Subcutaneous abdominal adipose tissue (tissue), 5 donors: ENCODE measurements around the gene GUCD1.

Source experiments
- H3K27ac ChIP-seq: one replicate; pipeline ENCODE4 v1.7.0; 2013; ENCODE audit warnings: low read depth, mild to moderate bottlenecking, inconsistent platforms, low read length, moderate library complexity
- H3K27me3 ChIP-seq, 5 donors: one replicate each; pipeline ENCODE4 v1.7.0; 2013; ENCODE audit warnings: low read length in 5 of 5, inconsistent platforms in 1 of 5; ENCODE audit not compliant: control insufficient read depth in 5 of 5, insufficient read depth in 4 of 5
- H3K36me3 ChIP-seq, 5 donors: one replicate each; pipeline ENCODE4 v1.7.0; 2013; ENCODE audit warnings: low read length in 5 of 5; ENCODE audit not compliant: control insufficient read depth in 5 of 5, insufficient read depth in 5 of 5
- H3K4me1 ChIP-seq, 5 donors: one replicate each; pipeline ENCODE4 v1.7.0; 2013; ENCODE audit warnings: low read length in 5 of 5, mild to moderate bottlenecking in 3 of 5, moderate library complexity in 1 of 5; ENCODE audit not compliant: control insufficient read depth in 5 of 5, insufficient read depth in 5 of 5
- H3K4me3 ChIP-seq, 5 donors: one replicate each; pipeline ENCODE4 v1.7.0; 2013; ENCODE audit warnings: low read length in 5 of 5, low read depth in 1 of 5
- H3K9ac ChIP-seq, 5 donors: one replicate each; pipeline ENCODE4 v1.7.0; 2013; ENCODE audit warnings: low read length in 5 of 5, mild to moderate bottlenecking in 4 of 5, moderate library complexity in 3 of 5
- H3K9me3 ChIP-seq, 5 donors: one replicate each; pipeline ENCODE4 v1.7.0; 2013; ENCODE audit warnings: low read length in 5 of 5; ENCODE audit not compliant: control insufficient read depth in 5 of 5
- donor health status: healthy.
- donor health status: healthy.
- donor health status: healthy.
- donor health status: healthy.
- donor health status: healthy.

Gene GUCD1

GRCh38 chr22:24504956-24505736, 49.8 kb downstream of the GUCD1 start:
- peaks cover 0 to 27% (median 19%) of the 10 kb centered on the region in 5 donors for H3K4me1 ChIP-seq
- H3K9ac ChIP-seq = no peak overlapping the region
- peaks cover 0 to 7% (median 0%) of the 10 kb centered on the region in 5 donors for H3K27me3 ChIP-seq
- H3K9me3 ChIP-seq = no peaks in the 10 kb centered on the region
- H3K27ac ChIP-seq = peak overlapping the region; percentile 43
- no peak overlapping the region for H3K4me3 ChIP-seq
- H3K36me3 ChIP-seq = no peaks in the 10 kb centered on the region

DNA sequence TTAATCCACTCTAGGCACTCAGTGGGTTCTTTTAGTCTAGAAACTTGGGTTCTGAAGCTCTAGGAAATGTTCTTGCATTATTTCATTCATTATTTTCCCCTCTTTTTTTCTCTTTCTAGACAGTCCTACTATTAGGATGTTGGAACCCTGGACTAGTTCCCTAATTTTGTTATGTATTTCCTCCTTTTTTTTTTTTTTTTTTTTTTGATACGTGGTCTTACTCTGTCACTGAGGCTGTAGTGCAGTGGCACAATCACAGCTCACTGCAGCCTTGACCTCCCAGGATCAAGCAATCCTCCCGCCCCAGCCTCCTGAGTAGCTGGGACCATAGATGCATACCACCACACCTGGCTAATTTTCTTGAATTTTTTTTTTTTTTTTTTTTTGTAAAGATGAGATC, 50.4 kb downstream of the GUCD1 start:
- Histone ChIP-seq H3K27ac (peak overlapping the region; percentile 43), H3K4me3 (no peak overlapping the region), H3K9me3 (no peaks in the 10 kb centered on the region), H3K36me3 (no peaks in the 10 kb centered on the region), H3K4me1 (peaks cover 0 to 26% (median 19%) of the 10 kb centered on the region in 5 donors), H3K27me3 (peaks cover 0 to 7% (median 0%) of the 10 kb centered on the region in 5 donors), H3K9ac (no peak overlapping the region)

DNA sequence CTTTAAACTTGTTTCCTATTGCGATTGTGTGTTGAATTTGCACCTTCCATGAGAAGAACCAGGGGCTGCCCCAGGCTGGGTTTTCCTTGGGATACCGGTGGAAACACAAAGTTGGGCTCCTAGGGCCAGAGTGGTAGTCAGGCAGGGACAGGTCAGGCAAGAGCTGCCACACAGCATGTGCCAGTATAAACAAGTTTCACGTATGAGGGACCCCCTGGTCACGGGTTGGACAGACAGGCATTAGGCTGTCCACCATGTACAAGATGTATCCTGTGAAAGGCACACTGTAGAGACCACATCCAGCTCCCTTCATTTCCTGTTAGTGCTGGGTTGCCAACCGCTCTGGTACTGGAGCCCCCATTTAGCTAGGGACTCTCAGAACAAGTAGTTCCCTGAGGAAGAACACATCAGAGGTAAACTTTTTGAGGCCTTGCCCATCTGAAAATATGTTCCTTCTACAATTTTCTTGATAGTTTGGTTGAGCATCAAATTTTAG, 51.0 kb downstream of the GUCD1 start:
- H3K36me3 ChIP-seq = no peaks in the 10 kb centered on the region
- H3K27ac ChIP-seq = no peak overlapping the region
- H3K27me3 ChIP-seq = peaks cover 0 to 7% (median 0%) of the 10 kb centered on the region in 5 donors
- peaks cover 0 to 26% (median 19%) of the 10 kb centered on the region in 5 donors for H3K4me1 ChIP-seq
- no peak overlapping the region for H3K9ac ChIP-seq
- H3K9me3 ChIP-seq = no peaks in the 10 kb centered on the region
- H3K4me3 ChIP-seq = no peak overlapping the region

GRCh38 chr22:24503137-24503842, 51.6 kb downstream of the GUCD1 start:
- Histone ChIP-seq H3K4me1 (peaks cover 0 to 26% (median 19%) of the 10 kb centered on the region in 5 donors), H3K27me3 (peaks cover 0 to 7% (median 0%) of the 10 kb centered on the region in 5 donors), H3K9ac (no peak overlapping the region), H3K4me3 (no peak overlapping the region), H3K27ac (no peak overlapping the region), H3K36me3 (no peaks in the 10 kb centered on the region), H3K9me3 (no peaks in the 10 kb centered on the region)

GRCh38 chr22:24502541-24502940, 52.4 kb downstream of the GUCD1 start:
- Histone ChIP-seq H3K9me3 (no peaks in the 10 kb centered on the region), H3K27ac (no peak overlapping the region), H3K36me3 (no peaks in the 10 kb centered on the region), H3K4me3 (no peak overlapping the region), H3K4me1 (peaks cover 0 to 25% (median 19%) of the 10 kb centered on the region in 5 donors), H3K9ac (no peak overlapping the region), H3K27me3 (peaks cover 0 to 7% (median 0%) of the 10 kb centered on the region in 5 donors)

DNA sequence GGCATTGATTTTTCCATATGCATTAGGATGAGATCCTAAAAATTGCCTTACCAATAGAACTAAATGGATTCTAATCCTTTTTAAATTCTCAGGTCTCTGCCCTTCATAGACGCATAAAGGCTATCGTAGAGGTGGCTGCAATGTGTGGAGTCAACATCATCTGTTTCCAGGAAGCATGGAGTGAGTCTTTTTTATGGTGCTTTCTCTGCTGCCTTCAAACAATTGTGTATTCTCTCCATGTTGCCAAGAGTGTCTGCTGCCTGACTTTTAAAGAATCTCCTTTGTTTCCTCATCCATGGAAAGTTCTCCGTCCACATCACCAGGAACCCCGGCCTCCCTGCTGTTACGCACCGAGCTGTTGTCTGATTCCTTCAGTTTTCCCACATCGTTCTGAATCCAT, 52.9 kb downstream of the GUCD1 start:
- peaks cover 0 to 7% (median 0%) of the 10 kb centered on the region in 5 donors for H3K27me3 ChIP-seq
- H3K4me3 ChIP-seq = no peak overlapping the region
- H3K9me3 ChIP-seq = no peaks in the 10 kb centered on the region
- peaks cover 0 to 20% (median 15%) of the 10 kb centered on the region in 5 donors for H3K4me1 ChIP-seq
- no peak overlapping the region for H3K9ac ChIP-seq
- H3K27ac ChIP-seq = no peak overlapping the region
- H3K36me3 ChIP-seq = no peaks in the 10 kb centered on the region

DNA sequence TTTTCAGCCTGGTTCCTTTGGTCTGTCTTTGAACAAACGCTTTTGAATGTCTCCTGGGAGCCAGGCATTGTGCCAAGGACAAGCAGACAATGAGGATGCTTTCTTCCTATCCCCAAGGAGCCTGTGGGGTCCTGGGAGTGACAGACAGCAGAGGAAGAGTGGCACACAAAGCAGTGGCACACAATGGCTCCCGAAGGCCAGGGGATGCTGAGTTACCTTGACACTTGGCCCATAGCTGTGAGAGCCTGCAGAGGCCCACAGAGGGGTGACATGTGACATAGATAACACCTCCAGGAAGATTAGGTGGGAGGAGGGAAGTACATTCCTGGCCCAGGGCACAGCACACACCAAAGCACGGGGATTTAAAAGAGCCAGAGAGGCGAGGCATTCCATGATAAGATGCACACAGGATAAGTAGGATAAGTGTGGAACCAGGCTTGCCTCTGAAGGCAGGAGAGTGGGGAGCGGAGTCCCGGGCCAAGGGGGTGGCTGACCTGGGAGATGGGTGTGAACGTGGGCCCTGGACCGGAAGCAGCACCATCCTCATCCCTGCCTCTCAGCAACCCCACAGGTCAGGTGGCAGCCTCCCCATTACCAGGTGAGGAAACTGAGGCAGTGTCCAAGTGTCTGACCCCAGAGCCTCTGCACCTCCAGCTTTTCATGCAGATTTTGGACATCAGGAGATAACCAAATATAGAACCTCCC, 53.5 kb downstream of the GUCD1 start:
- no peaks in the 10 kb centered on the region for H3K9me3 ChIP-seq
- H3K36me3 ChIP-seq = no peaks in the 10 kb centered on the region
- no peak overlapping the region for H3K9ac ChIP-seq
- no peak overlapping the region for H3K4me3 ChIP-seq
- H3K27me3 ChIP-seq = peaks cover 0 to 7% (median 0%) of the 10 kb centered on the region in 5 donors
- no peak overlapping the region for H3K27ac ChIP-seq
- peaks cover 0 to 14% (median 11%) of the 10 kb centered on the region in 5 donors for H3K4me1 ChIP-seq

GRCh38 chr22:24500277-24500820, 54.6 kb downstream of the GUCD1 start:
- no peak overlapping the region for H3K9ac ChIP-seq
- peaks cover 0 to under 1% (median 0%) of the 10 kb centered on the region in 5 donors for H3K9me3 ChIP-seq
- no peak overlapping the region for H3K4me3 ChIP-seq
- H3K36me3 ChIP-seq = no peaks in the 10 kb centered on the region
- peaks cover 0 to 11% (median 8%) of the 10 kb centered on the region in 5 donors for H3K4me1 ChIP-seq
- peaks cover 0 to 7% (median under 1%) of the 10 kb centered on the region in 5 donors for H3K27me3 ChIP-seq
- H3K27ac ChIP-seq = no peak overlapping the region

- H3K36me3 ChIP-seq = no peaks in the 10 kb centered on the region
- H3K9me3 ChIP-seq = peaks cover 0 to 6% (median 0%) of the 10 kb centered on the region in 5 donors
- peaks cover 0 to 9% (median 7%) of the 10 kb centered on the region in 5 donors for H3K4me1 ChIP-seq
- H3K27me3 ChIP-seq = peaks cover 0 to 11% (median 6%) of the 10 kb centered on the region in 5 donors
- H3K9ac ChIP-seq = no peak overlapping the region
- H3K27ac ChIP-seq = no peak overlapping the region
- no peak overlapping the region for H3K4me3 ChIP-seq
Observed at GRCh38 chr22:24499706-24500276, 55.1 kb downstream of the GUCD1 start.
